Fibroblast of lung (primary cell): ENCODE results near the gene HELB. TPM values are rescaled to one million over a fixed set of nuclear protein-coding genes. Genes with fewer than 3 reads are reported as not detected.

Experiments
- DNase-seq, 2 donors: peaks; one replicate each; pipeline versions ENCODE4 v3.0.0 to v3.0.0-alpha.2; 2010; ENCODE audit warnings: low read depth in 2 of 2
- H2AFZ ChIP-seq: 2 replicates; pipeline ENCODE4 v1.5.1; 2012; ENCODE audit warnings: low read length, control low read depth, inconsistent platforms
- H3K27ac ChIP-seq: 2 replicates; pipeline ENCODE4 v1.5.1; 2011; ENCODE audit warnings: low read length, control low read depth; ENCODE audit not compliant: insufficient read depth
- H3K27me3 ChIP-seq: 2 replicates; pipeline ENCODE4 v1.5.1; 2011; ENCODE audit warnings: mild to moderate bottlenecking, low read length; ENCODE audit not compliant: control insufficient read depth, insufficient read depth
- H3K36me3 ChIP-seq: 2 replicates; pipeline ENCODE4 v1.5.1; 2011; ENCODE audit warnings: low read length; ENCODE audit not compliant: control insufficient read depth, insufficient read depth
- H3K4me1 ChIP-seq: 2 replicates; pipeline ENCODE4 v1.5.1; 2011; ENCODE audit warnings: low read length; ENCODE audit not compliant: control insufficient read depth, insufficient read depth; ENCODE audit errors: extremely low read depth
- H3K4me2 ChIP-seq: 2 replicates; pipeline ENCODE4 v1.5.1; 2011; ENCODE audit warnings: low read length, control low read depth; ENCODE audit not compliant: insufficient read depth; ENCODE audit errors: extremely low read depth
- H3K4me3 ChIP-seq, 4 experiments: fragments of 200-600 bp in 1 of 4; sonication (generic) in 1 of 4; replicated peaks in 1 of 4; 2 replicates each; pipeline ENCODE4 v1.5.1; 2011 to 2016; ENCODE audit warnings: low read length in 4 of 4, low read depth in 3 of 4, mild to moderate bottlenecking in 3 of 4, control low read depth in 2 of 4, inconsistent platforms in 1 of 4, mixed read lengths in 1 of 4; ENCODE audit not compliant: insufficient read depth in 1 of 4; ENCODE audit errors: control extremely low read depth in 1 of 4
- H3K79me2 ChIP-seq: 2 replicates; pipeline ENCODE4 v1.5.1; 2012; ENCODE audit warnings: mild to moderate bottlenecking, low read length, inconsistent platforms; ENCODE audit not compliant: control insufficient read depth, insufficient read depth
- H3K9ac ChIP-seq: 2 replicates; pipeline ENCODE4 v1.5.1; 2011; ENCODE audit warnings: mild to moderate bottlenecking, low read length, control low read depth; ENCODE audit not compliant: insufficient read depth
- H3K9me3 ChIP-seq: 2 replicates; pipeline ENCODE4 v1.5.1; 2012; ENCODE audit warnings: low read depth, low read length; ENCODE audit not compliant: control insufficient read depth, insufficient read depth
- H4K20me1 ChIP-seq: 2 replicates; pipeline ENCODE4 v1.5.1; 2011; ENCODE audit warnings: low read length; ENCODE audit not compliant: control insufficient read depth, insufficient read depth; ENCODE audit errors: extremely low read depth
- CTCF ChIP-seq, 2 donors: IDR thresholded peaks in 1 of 2; conservative IDR thresholded peaks in 1 of 2; 1 replicate in 1 of 2; 2 replicates in 1 of 2; pipeline ENCODE4 v1.5.1; 2011 to 2012; ENCODE audit warnings: low read length in 2 of 2, control low read depth in 1 of 2, inconsistent platforms in 1 of 2, low read depth in 1 of 2, mild to moderate bottlenecking in 1 of 2
- EZH2 ChIP-seq: IDR thresholded peaks from 2 replicates; pipeline ENCODE4 v1.5.1; 2012; ENCODE audit warnings: low read length, control low read depth, mild to moderate bottlenecking; ENCODE audit errors: missing control alignments
- polyA plus RNA-seq, 2 donors: library from polyadenylated mRNA; depleted of rRNA in 1 of 2; stranded (reverse) in 1 of 2; unstranded in 1 of 2; fragments of >200 nt; gene quantifications; 2 replicates each; pipeline ENCODE4 v1.2.1, GENCODE V29; 2011 to 2012; ENCODE audit warnings: missing spikeins in 1 of 2
- total RNA-seq: library from RNA; depleted of rRNA; stranded (reverse); fragments of >200 nt; gene quantifications from 2 replicates; pipeline ENCODE4 v1.2.1, GENCODE V29; 2014

The HELB gene
- total and polyA plus RNA-seq, 2 donors (not counting 1 experiment from before 2014, with no cell fraction given): 1.2 to 3.1 TPM

GRCh38 chr12:66272650-66273049 lies 29.6 kb upstream of the HELB start:
- no peak for DNase-seq
- Histone ChIP-seq H3K9me3 (no peaks in the 10 kb centered on the region), H4K20me1 (no peaks in the 10 kb centered on the region), H3K27me3 (peaks cover 21% of the 10 kb centered on the region), H3K4me1 (no peaks in the 10 kb centered on the region), H2AFZ (no peak overlapping the region), H3K79me2 (no peaks in the 10 kb centered on the region), H3K4me3 (no peak overlapping the region), H3K36me3 (no peaks in the 10 kb centered on the region), H3K9ac (no peak overlapping the region), H3K27ac (no peak overlapping the region), H3K4me2 (no peak overlapping the region)
- TF ChIP-seq EZH2: no peak
- TF ChIP-seq CTCF (conservative IDR thresholded peaks at IDR 0.05 in 1 of 2, IDR thresholded peaks at IDR 0.05 in 1 of 2; ENCODE audit: low read depth in 1 of 2, low read length in 2 of 2): no peak

DNA sequence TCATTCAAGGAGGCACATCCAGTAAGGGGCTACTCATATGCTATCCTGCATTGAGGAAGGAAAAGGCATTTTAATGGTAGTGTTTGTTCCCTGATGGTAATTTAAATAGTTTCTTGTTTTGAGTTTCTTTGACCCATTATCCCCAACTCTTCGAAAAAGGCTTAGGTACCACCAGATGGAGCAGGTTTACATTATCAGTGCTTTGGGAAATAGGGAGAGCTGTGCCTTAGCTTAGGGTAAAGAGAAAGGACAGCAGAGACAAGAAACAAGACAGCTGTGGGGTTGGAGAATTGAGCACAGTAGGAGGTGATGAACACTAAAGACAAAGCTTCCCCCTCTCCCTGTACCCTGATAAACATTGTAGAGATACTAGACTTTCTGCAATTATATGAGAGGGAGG lies 29.1 kb upstream of the HELB start:
- no peaks in the 10 kb centered on the region for H3K36me3 ChIP-seq
- DNase-seq: no peak
- H3K9me3 ChIP-seq: no peaks in the 10 kb centered on the region
- no peak overlapping the region for H2AFZ ChIP-seq
- no peak overlapping the region for H3K9ac ChIP-seq
- no peak overlapping the region for H3K27ac ChIP-seq
- peaks cover 21% of the 10 kb centered on the region for H3K27me3 ChIP-seq
- no peak for TF ChIP-seq CTCF (conservative IDR thresholded peaks at IDR 0.05 in 1 of 2, IDR thresholded peaks at IDR 0.05 in 1 of 2; ENCODE audit: low read depth in 1 of 2, low read length in 2 of 2)
- TF ChIP-seq EZH2: no peak
- no peak overlapping the region for H3K4me3 ChIP-seq
- no peaks in the 10 kb centered on the region for H3K4me1 ChIP-seq
- no peaks in the 10 kb centered on the region for H4K20me1 ChIP-seq
- H3K79me2 ChIP-seq: no peaks in the 10 kb centered on the region
- H3K4me2 ChIP-seq: no peak overlapping the region

- no peak overlapping the region for H3K4me3 ChIP-seq
- H3K27ac ChIP-seq: no peak overlapping the region
- H2AFZ ChIP-seq: no peak overlapping the region
- peaks cover 14% of the 10 kb centered on the region for H3K27me3 ChIP-seq
- TF ChIP-seq EZH2 (no peak), CTCF (conservative IDR thresholded peaks at IDR 0.05 in 1 of 2, IDR thresholded peaks at IDR 0.05 in 1 of 2; ENCODE audit: low read depth in 1 of 2, low read length in 2 of 2) (no peak)
- H3K9me3 ChIP-seq: no peaks in the 10 kb centered on the region
- no peaks in the 10 kb centered on the region for H4K20me1 ChIP-seq
- H3K36me3 ChIP-seq: no peaks in the 10 kb centered on the region
- H3K4me1 ChIP-seq: no peaks in the 10 kb centered on the region
- DNase-seq: no peak
- no peak overlapping the region for H3K9ac ChIP-seq
- H3K4me2 ChIP-seq: no peak overlapping the region
- no peaks in the 10 kb centered on the region for H3K79me2 ChIP-seq
These were observed 27.3 kb upstream of the HELB start for GRCh38 chr12:66275040-66275439.
